Body of pancreas (tissue), 4 donors: ENCODE measurements around the gene ABHD5.

Source experiments
- POLR2A ChIP-seq, 3 donors: fragments of 450-650 bp; IDR thresholded peaks; one replicate each; pipeline ENCODE4 v1.6.1; 2016; ENCODE audit warnings: antibody characterized with exemption in 3 of 3, mild to moderate bottlenecking in 2 of 3
- TF ChIP-seq, protein P1 (sequence below), 7 experiments: fragments of 450-650 bp in 4 of 7; fragments of 200-600 bp in 3 of 7; sonication (generic) in 3 of 7; IDR thresholded peaks; one replicate each; pipeline ENCODE4 v1.5.1; 2016 to 2019; ENCODE audit warnings: antibody characterized with exemption in 7 of 7

DNA sequence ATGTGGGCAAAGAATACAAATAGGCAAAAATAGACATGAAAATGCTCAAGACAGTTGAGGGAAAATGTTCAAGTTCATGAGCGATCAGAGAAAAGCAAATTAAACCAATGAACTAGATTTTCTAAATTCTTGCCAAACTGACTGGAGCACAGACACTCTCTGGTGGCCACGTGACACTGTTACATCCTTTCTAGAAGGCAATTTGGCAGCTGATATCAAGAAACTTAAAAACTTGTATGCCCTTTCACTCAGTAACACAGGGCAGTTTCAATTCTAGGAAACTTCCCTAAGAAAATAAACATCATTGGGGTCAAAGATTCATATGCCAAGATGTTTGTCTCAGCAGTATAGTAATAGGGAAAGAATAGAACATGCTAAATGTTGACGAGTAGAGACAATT, 52.2 kb downstream of the ABHD5 start:
- TF ChIP-seq, protein P1, sequence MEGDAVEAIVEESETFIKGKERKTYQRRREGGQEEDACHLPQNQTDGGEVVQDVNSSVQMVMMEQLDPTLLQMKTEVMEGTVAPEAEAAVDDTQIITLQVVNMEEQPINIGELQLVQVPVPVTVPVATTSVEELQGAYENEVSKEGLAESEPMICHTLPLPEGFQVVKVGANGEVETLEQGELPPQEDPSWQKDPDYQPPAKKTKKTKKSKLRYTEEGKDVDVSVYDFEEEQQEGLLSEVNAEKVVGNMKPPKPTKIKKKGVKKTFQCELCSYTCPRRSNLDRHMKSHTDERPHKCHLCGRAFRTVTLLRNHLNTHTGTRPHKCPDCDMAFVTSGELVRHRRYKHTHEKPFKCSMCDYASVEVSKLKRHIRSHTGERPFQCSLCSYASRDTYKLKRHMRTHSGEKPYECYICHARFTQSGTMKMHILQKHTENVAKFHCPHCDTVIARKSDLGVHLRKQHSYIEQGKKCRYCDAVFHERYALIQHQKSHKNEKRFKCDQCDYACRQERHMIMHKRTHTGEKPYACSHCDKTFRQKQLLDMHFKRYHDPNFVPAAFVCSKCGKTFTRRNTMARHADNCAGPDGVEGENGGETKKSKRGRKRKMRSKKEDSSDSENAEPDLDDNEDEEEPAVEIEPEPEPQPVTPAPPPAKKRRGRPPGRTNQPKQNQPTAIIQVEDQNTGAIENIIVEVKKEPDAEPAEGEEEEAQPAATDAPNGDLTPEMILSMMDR (IDR thresholded peaks at IDR 0.05): no peak
- no peak for TF ChIP-seq POLR2A (IDR thresholded peaks at IDR 0.05)
